ENCODE results near the gene BCL11B.
"Not testable (repeated sequence)": the region's sequence is repeated elsewhere in the genome, so short reads cannot be mapped to it uniquely, and the experiment has no call there.

BCL11B gene

GRCh38 chr14:99242238-99242637 is 29.8 kb downstream of the BCL11B start:
- no peak for DNase-seq

- DNase-seq: no peak
Observed at GRCh38 chr14:99241325-99242010, 30.5 kb downstream of the BCL11B start.

GRCh38 chr14:99240627-99241324 is 31.2 kb downstream of the BCL11B start:
- DNase-seq: no peak

- DNase-seq: no peak
Observed at GRCh38 chr14:99239661-99240092, 32.3 kb downstream of the BCL11B start.

- no peak for DNase-seq
Observed at GRCh38 chr14:99238216-99238615, 33.8 kb downstream of the BCL11B start.

GRCh38 chr14:99237288-99237687 is 34.7 kb downstream of the BCL11B start:
- DNase-seq: no peak

- DNase-seq: no peak
Observed at GRCh38 chr14:99236386-99237138, 35.4 kb downstream of the BCL11B start.

- DNase-seq: no peak
Observed at GRCh38 chr14:99235582-99236320, 36.2 kb downstream of the BCL11B start.

GRCh38 chr14:99234961-99235571 is 36.9 kb downstream of the BCL11B start:
- peak in 6 of 51 donors; percentile 8 to 86 (median 22) for DNase-seq

- DNase-seq: no peak
Observed at GRCh38 chr14:99234355-99234754, 37.6 kb downstream of the BCL11B start.

GRCh38 chr14:99233222-99234035 is 38.6 kb downstream of the BCL11B start:
- DNase-seq: no peak

- no peak for DNase-seq
Observed at GRCh38 chr14:99232714-99233214, 39.2 kb downstream of the BCL11B start.

GRCh38 chr14:99231850-99232713 is 39.9 kb downstream of the BCL11B start:
- no peak for DNase-seq

- DNase-seq: no peak
Observed at GRCh38 chr14:99231161-99231849, 40.7 kb downstream of the BCL11B start.

- DNase-seq: no peak
Observed at GRCh38 chr14:99230208-99231151, 41.5 kb downstream of the BCL11B start.

GRCh38 chr14:99229654-99230207 is 42.3 kb downstream of the BCL11B start:
- DNase-seq: no peak

- not testable (repeated sequence) for DNase-seq
Observed at GRCh38 chr14:99228760-99229159, 43.2 kb downstream of the BCL11B start.

Data from hypothalamus (tissue), 51 donors.